ENCODE results near the gene RUSF1. TPM values are rescaled to one million over a fixed set of nuclear protein-coding genes. Genes with fewer than 3 reads are reported as not detected.

The RUSF1 gene
- total and polyA plus RNA-seq, 2 experiments from 2014 or later, result 34.6 to 74.0 TPM

DNA sequence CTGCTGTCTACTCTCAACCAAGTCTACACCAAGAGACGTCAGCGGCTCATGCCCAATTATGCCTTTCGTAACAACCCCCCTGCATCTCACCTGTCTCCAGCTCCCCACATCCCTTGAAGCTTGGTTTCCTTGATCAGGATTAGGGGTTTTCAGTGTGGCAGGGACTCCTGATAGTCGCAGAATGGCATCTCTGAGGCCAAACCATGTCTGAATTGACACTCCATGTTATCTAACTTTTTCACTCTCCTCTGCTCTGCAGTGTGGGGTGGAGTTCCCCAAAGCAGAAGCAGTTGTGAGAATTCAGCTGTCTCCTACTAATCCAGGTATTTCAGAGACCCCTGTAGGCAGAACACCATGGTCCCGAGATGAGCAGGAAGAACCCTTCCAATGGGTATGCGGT is 13.9 kb upstream of the RUSF1 start:
- Histone ChIP-seq H3K9ac (no peak overlapping the region), H3K27me3 (replicated peaks; ENCODE audit: insufficient read depth) (0 out of 2 replicates have a peak, but pooled peaks cover 4% of the 10 kb centered on the region), H3K4me3 (no peak overlapping the region), H3K9me3 (ENCODE audit: low read depth) (no peaks in the 10 kb centered on the region), H4K20me1 (ENCODE audit: insufficient read depth) (no peaks in the 10 kb centered on the region), H3K79me2 (ENCODE audit: insufficient read depth) (no peaks in the 10 kb centered on the region), H3K36me3 (ENCODE audit: low read depth) (no peaks in the 10 kb centered on the region), H3K27ac (no peak overlapping the region), H3K4me2 (ENCODE audit: unreplicated experiment) (no peak overlapping the region), H3K9me2 (ENCODE audit: insufficient read depth) (no peaks in the 10 kb centered on the region), H3K4me1 (ENCODE audit: insufficient read depth) (no peaks in the 10 kb centered on the region), H2AFZ (no peak overlapping the region), H3F3A (ENCODE audit: insufficient read depth) (no peaks in the 10 kb centered on the region)
- WGBS, 2 experiments (ENCODE audit: low coverage in 1 of 2, low lambda C conversion rate in 2 of 2, missing lambda C conversion rate in 2 of 2), result 52 to 62% methylated on average over 6 of the region's 6 CpGs
- no peak for DNase-seq
- in situ Hi-C loops (cut with MboI), result no loop called here
- TF ChIP-seq EZH2 (IDR thresholded peaks at IDR 0.05; ENCODE audit: insufficient read depth, poor library complexity, severe bottlenecking) (no peak), EZH2phosphoT487 (IDR thresholded peaks at IDR 0.05; ENCODE audit: insufficient read depth, low read depth) (no peak)

DNA sequence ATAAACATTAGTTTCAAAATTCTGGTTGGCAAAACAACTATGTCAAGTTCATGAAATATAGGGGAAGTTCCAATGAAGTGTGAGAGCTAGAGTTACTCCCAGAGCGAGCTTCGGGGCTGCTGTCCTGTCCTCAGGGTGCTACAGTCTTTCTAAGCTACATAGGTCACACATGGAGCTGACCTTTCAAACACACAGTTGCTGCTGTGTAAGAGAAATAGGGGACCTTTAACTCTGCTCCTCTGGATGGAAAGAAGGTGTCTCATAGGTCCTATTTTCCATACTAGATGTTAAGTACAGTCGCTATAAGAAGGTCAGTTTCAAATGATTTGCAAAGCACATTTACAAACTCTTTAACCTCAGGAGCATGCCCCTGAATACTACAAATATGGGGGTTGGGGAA is 13.2 kb upstream of the RUSF1 start:
- Histone ChIP-seq H3K9me3 (ENCODE audit: low read depth) (no peaks in the 10 kb centered on the region), H3K79me2 (ENCODE audit: insufficient read depth) (no peaks in the 10 kb centered on the region), H3K27me3 (replicated peaks; ENCODE audit: insufficient read depth) (0 out of 2 replicates have a peak, but pooled peaks cover 4% of the 10 kb centered on the region), H3K9me2 (ENCODE audit: insufficient read depth) (no peaks in the 10 kb centered on the region), H3K4me1 (ENCODE audit: insufficient read depth) (no peaks in the 10 kb centered on the region), H4K20me1 (ENCODE audit: insufficient read depth) (no peaks in the 10 kb centered on the region), H3K4me3 (no peak overlapping the region), H3K27ac (no peak overlapping the region), H3K9ac (no peak overlapping the region), H3K36me3 (ENCODE audit: low read depth) (no peaks in the 10 kb centered on the region), H3K4me2 (ENCODE audit: unreplicated experiment) (no peak overlapping the region), H3F3A (ENCODE audit: insufficient read depth) (no peaks in the 10 kb centered on the region), H2AFZ (no peak overlapping the region)
- in situ Hi-C loops (cut with MboI), result no loop called here
- no peak for TF ChIP-seq EZH2 (IDR thresholded peaks at IDR 0.05; ENCODE audit: insufficient read depth, poor library complexity, severe bottlenecking)
- TF ChIP-seq EZH2phosphoT487 (IDR thresholded peaks at IDR 0.05; ENCODE audit: insufficient read depth, low read depth), result no peak
- 46 to 53% methylated on average over 3 of the region's 3 CpGs for WGBS, 2 experiments (ENCODE audit: low coverage in 1 of 2, low lambda C conversion rate in 2 of 2, missing lambda C conversion rate in 2 of 2)
- DNase-seq, result no peak

DNA sequence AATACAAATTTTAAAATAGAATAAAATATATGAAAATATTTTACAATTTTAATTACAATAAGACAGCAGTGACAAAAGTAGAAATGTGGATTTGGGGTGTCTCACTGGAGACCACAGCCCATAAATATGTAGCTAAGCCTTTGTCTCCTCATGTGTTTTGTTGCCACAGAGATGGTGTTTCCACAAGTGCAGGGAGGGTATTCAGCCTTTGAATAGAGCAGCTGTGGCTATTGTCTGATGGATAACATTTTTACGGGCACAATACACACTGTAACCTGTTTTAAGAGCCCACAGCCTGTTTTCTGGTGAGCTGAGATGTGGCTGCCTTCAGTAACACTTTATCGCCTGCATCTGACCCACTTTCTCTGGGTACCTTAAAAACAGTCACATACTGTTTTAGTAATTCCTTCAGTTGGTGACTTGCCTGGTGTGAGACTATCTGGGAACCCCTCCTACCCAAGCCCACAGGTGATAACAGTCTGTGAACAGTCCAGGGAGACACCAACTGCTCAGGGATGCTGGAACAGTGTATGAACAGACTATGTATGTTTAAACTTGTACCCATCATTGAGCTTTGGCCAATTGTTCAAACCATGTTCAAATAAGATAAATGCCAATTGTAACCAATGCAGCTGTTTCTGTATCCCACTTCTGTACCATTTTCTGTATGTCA is 11.7 kb upstream of the RUSF1 start:
- H3K4me2 ChIP-seq (ENCODE audit: unreplicated experiment), result no peak overlapping the region
- H4K20me1 ChIP-seq (ENCODE audit: insufficient read depth), result no peaks in the 10 kb centered on the region
- no peak for TF ChIP-seq EZH2 (IDR thresholded peaks at IDR 0.05; ENCODE audit: insufficient read depth, poor library complexity, severe bottlenecking)
- no peak for TF ChIP-seq EZH2phosphoT487 (IDR thresholded peaks at IDR 0.05; ENCODE audit: insufficient read depth, low read depth)
- no peaks in the 10 kb centered on the region for H3K4me1 ChIP-seq (ENCODE audit: insufficient read depth)
- no peak overlapping the region for H3K4me3 ChIP-seq
- no peaks in the 10 kb centered on the region for H3K79me2 ChIP-seq (ENCODE audit: insufficient read depth)
- H3K27ac ChIP-seq, result no peak overlapping the region
- WGBS, 2 experiments (ENCODE audit: low coverage in 1 of 2, low lambda C conversion rate in 2 of 2, missing lambda C conversion rate in 2 of 2), result 35 to 50% methylated on average over 2 of the region's 2 CpGs
- in situ Hi-C loops (cut with MboI), result no loop called here
- DNase-seq, result no peak
- 0 out of 2 replicates have a peak, but pooled peaks cover 4% of the 10 kb centered on the region for H3K27me3 ChIP-seq (replicated peaks; ENCODE audit: insufficient read depth)
- no peaks in the 10 kb centered on the region for H3K9me2 ChIP-seq (ENCODE audit: insufficient read depth)
- no peaks in the 10 kb centered on the region for H3K9me3 ChIP-seq (ENCODE audit: low read depth)
- no peaks in the 10 kb centered on the region for H3K36me3 ChIP-seq (ENCODE audit: low read depth)
- H3K9ac ChIP-seq, result no peak overlapping the region
- H2AFZ ChIP-seq, result no peak overlapping the region
- H3F3A ChIP-seq (ENCODE audit: insufficient read depth), result no peaks in the 10 kb centered on the region

DNA sequence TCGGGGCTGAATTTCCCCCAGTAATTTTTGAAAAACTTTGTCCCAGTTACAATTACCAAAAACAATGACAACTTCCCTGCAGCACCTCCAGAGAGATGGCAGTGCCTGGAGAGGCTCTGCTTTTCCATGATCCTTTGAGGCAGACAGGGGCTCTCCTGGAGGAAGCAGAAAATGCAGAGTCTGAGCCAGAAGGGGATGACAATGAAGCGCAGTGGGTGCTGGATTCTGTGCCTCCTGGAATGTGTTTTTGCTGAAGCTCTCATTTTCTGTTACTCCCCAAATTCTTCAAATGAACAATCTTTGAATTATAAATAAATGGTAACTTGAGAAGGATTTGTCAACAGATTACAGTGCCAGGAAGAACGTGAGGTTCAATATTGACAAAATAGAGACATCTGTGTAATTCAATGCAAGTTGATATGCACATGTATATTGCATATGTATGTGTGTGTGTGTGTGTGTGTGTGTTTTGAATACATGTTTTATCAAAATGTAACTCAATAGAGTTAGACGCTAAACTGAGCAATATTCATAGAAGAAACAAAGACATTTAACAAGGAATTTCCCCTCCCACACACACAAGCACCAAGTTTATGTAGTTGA is 9.7 kb upstream of the RUSF1 start:
- Histone ChIP-seq H3K4me3 (no peak overlapping the region), H3K27me3 (replicated peaks; ENCODE audit: insufficient read depth) (0 out of 2 replicates have a peak, but pooled peaks cover 4% of the 10 kb centered on the region), H3K27ac (no peak overlapping the region), H3K79me2 (ENCODE audit: insufficient read depth) (no peaks in the 10 kb centered on the region), H3K4me2 (ENCODE audit: unreplicated experiment) (no peak overlapping the region), H2AFZ (no peak overlapping the region), H3K9me2 (ENCODE audit: insufficient read depth) (no peaks in the 10 kb centered on the region), H3K36me3 (ENCODE audit: low read depth) (no peaks in the 10 kb centered on the region), H3K9ac (no peak overlapping the region), H3F3A (ENCODE audit: insufficient read depth) (peaks cover 6% of the 10 kb centered on the region), H3K9me3 (ENCODE audit: low read depth) (no peaks in the 10 kb centered on the region), H4K20me1 (ENCODE audit: insufficient read depth) (no peaks in the 10 kb centered on the region), H3K4me1 (ENCODE audit: insufficient read depth) (peaks cover 6% of the 10 kb centered on the region; the same call in 1 of the 2 replicates)
- in situ Hi-C loops (cut with MboI), result no loop called here
- no peak for DNase-seq
- 50 to 52% methylated on average over 4 of the region's 4 CpGs for WGBS, 2 experiments (ENCODE audit: low coverage in 1 of 2, low lambda C conversion rate in 2 of 2, missing lambda C conversion rate in 2 of 2)
- no peak for TF ChIP-seq EZH2 (IDR thresholded peaks at IDR 0.05; ENCODE audit: insufficient read depth, poor library complexity, severe bottlenecking)
- TF ChIP-seq EZH2phosphoT487 (IDR thresholded peaks at IDR 0.05; ENCODE audit: insufficient read depth, low read depth), result no peak
